Heart left ventricle (tissue), 16 donors: ENCODE data around the gene C22orf31. TPM values are rescaled to one million over a fixed set of nuclear protein-coding genes. Genes with fewer than 3 reads are reported as not detected.

ENCODE experiments used
- ATAC-seq, 4 donors: fragments of 200-7000 bp; cut with Tn5 transposase; one replicate each; pipeline ENCODE4 v1.9.1; 2020 to 2022; ENCODE audit warnings: moderate library complexity in 4 of 4, mild to moderate bottlenecking in 3 of 4, moderate number of reproducible peaks in 1 of 4
- DNase-seq, 5 donors: peaks; one replicate each; pipeline ENCODE4 v3.0.0-alpha.2; 2020
- H3K27ac ChIP-seq, 12 donors: fragments of 200-600 bp; sonication (generic) in 4 of 12; one replicate each; pipeline versions ENCODE4 v1.5.0 to v1.8.0; 2016 to 2022; ENCODE audit warnings: mild to moderate bottlenecking in 2 of 12
- H3K27me3 ChIP-seq, 9 donors: fragments of 200-600 bp; sonication (generic) in 2 of 9; one replicate each; pipeline versions ENCODE4 v1.5.1 to v1.8.0; 2016 to 2022; ENCODE audit warnings: mild to moderate bottlenecking in 3 of 9
- H3K36me3 ChIP-seq, 9 donors: fragments of 200-600 bp; sonication (generic) in 2 of 9; one replicate each; pipeline versions ENCODE4 v1.5.0 to v1.8.0; 2018 to 2022; ENCODE audit warnings: mild to moderate bottlenecking in 2 of 9
- H3K4me1 ChIP-seq, 12 donors: fragments of 200-600 bp; sonication (generic) in 4 of 12; one replicate each; pipeline versions ENCODE4 v1.5.0 to v1.8.0; 2016 to 2022; ENCODE audit warnings: mild to moderate bottlenecking in 3 of 12
- H3K4me3 ChIP-seq, 12 donors: fragments of 200-600 bp; sonication (generic) in 4 of 12; one replicate each; pipeline versions ENCODE4 v1.5.0 to v1.8.0; 2017 to 2022; ENCODE audit warnings: mild to moderate bottlenecking in 9 of 12, moderate library complexity in 4 of 12
- H3K9me3 ChIP-seq, 12 donors: fragments of 200-600 bp; sonication (generic) in 4 of 12; one replicate each; pipeline versions ENCODE4 v1.5.0 to v1.8.0; 2016 to 2022; ENCODE audit warnings: mild to moderate bottlenecking in 1 of 12
- CTCF ChIP-seq, 12 donors: fragments of 200-600 bp; sonication (generic) in 4 of 12; IDR thresholded peaks; one replicate each; pipeline versions ENCODE4 v1.5.0 to v1.8.0; 2018 to 2022; ENCODE audit warnings: antibody characterized with exemption in 12 of 12, mild to moderate bottlenecking in 5 of 12
- POLR2A ChIP-seq, 2 donors: fragments of 450-650 bp; IDR thresholded peaks; one replicate each; pipeline ENCODE4 v1.6.1; 2017; ENCODE audit warnings: antibody characterized with exemption in 2 of 2, mild to moderate bottlenecking in 2 of 2, moderate library complexity in 2 of 2
- WGBS, 4 donors: extraction: QIAGEN DNeasy Blood & Tissue Kit in 2 of 4; methylation state at CpG; one replicate each; pipeline versions ENCODE4 v1.1.5 to v1.1.7; 2013 to 2018; 5-methylcytosine and 5-hydroxymethylcytosine counted together
- intact Hi-C, 10 donors: fragments of 100-400 bp; cut with DNase I; formaldehyde crosslinking; loops; one replicate each; pipeline versions ENCODE4 v1.11.1 to v1.14.2; 2022
- polyA plus RNA-seq, 2 donors: library from polyadenylated mRNA; stranded (reverse); fragments of 200-250 nt; gene quantifications; one replicate each; pipeline ENCODE4 v1.2.3, GENCODE V29; 2013
- total RNA-seq, 9 donors: library from RNA; depleted of rRNA in 2 of 9; stranded (reverse); fragments of >200 nt in 2 of 9; fragmentation: NEBNext Ultra II Directional in 3 of 9; extraction: Animal tissue kit (Norgen Biotek cat#: 25700) in 3 of 9; gene quantifications; one replicate each; pipeline versions ENCODE4 v1.1.0 to v1.2.4, GENCODE V29; 2016 to 2023
- donor health status: ischemic (EF 13 %, LVEDD 7.1; RV severe dilation, severe dysfunction).
- donor health status: healthy with polysubstance abuse.
- donor health status: DM: no; HTN: yes; CAD: no.
- donor health status: DM: no; HTN: no; CAD: no.
- donor health status: ischemic (EF 25% LVEDD 6.9; RV normal size, moderate dysfunction).
- donor health status: ischemic (EF 25% LVEDD 5.7; RV mildly dilated, moderate dysfunction).
- donor health status: healthy.
- donor health status: DM: yes; HTN: yes; CAD: no.
- donor health status: ischemic (EF 35%, LVEDD 5.7; RV mildly dilated, moderate dysfunction).
- donor health status: nonischemic (EF 11% LVEDD 7.7; RV severe dilation, severe dysfunction).
- donor health status: DM: yes; HTN: yes; CAD: no.
- donor health status: PGD.
- donor health status: ischemic (EF 29% LVEDD 5.4; RV normal size, mild dysfunction).
- donor health status: nonischemic (EF 23%, LVEDD 6.1; RV moderate dilation, normal function).

C22orf31 gene
- total and polyA plus RNA-seq, 11 donors, result 0.40 TPM; not detected in 10

GRCh38 chr22:29012101-29012433 is 49.6 kb downstream of the C22orf31 start:
- intact Hi-C loops, result loop anchor here in 1 of 10 donors (5.0 kb wide), 1 partner anchor 1855 kb away; no protein-coding TSS in a partner anchor
- TF ChIP-seq CTCF (IDR thresholded peaks at IDR 0.05) (no peak), POLR2A (IDR thresholded peaks at IDR 0.05) (no peak)
- no peak overlapping the region for H3K27ac ChIP-seq
- WGBS, 4 donors, result 81 to 95% (median 90%) methylated on average over 4 of the region's 4 CpGs
- DNase-seq (no peak), ATAC-seq (no peak)
- H3K27me3 ChIP-seq, result no peaks in the 10 kb centered on the region
- peaks cover 0 to 42% (median 17%) of the 10 kb centered on the region in 12 donors for H3K4me1 ChIP-seq
- H3K9me3 ChIP-seq, result no peaks in the 10 kb centered on the region
- H3K4me3 ChIP-seq, result no peak overlapping the region
- no peaks in the 10 kb centered on the region for H3K36me3 ChIP-seq

- peak overlapping the region in 1 of 12 donors; percentile 9 for H3K27ac ChIP-seq
- 60 to 64% (median 63%) methylated on average over 13 to 14 of the region's 14 CpGs for WGBS, 4 donors
- intact Hi-C loops, result loop anchor here in 1 of 10 donors (5.0 kb wide), 1 partner anchor 1854 kb away; no protein-coding TSS in a partner anchor
These were observed 50.2 kb downstream of the C22orf31 start for GRCh38 chr22:29011240-29012100.

GRCh38 chr22:29009148-29009547 is 52.5 kb downstream of the C22orf31 start:
- H3K27ac ChIP-seq, result peak overlapping the region in 7 of 12 donors; percentile 13 to 71 (median 34)
- H3K27me3 ChIP-seq, result no peaks in the 10 kb centered on the region
- H3K9me3 ChIP-seq, result no peaks in the 10 kb centered on the region
- intact Hi-C loops, result no loop called here
- H3K4me3 ChIP-seq, result no peak overlapping the region
- peaks cover 0 to 56% (median 22%) of the 10 kb centered on the region in 12 donors for H3K4me1 ChIP-seq
- TF ChIP-seq CTCF (IDR thresholded peaks at IDR 0.05) (no peak), POLR2A (IDR thresholded peaks at IDR 0.05) (no peak)
- DNase-seq (no peak), ATAC-seq (peak; percentile 29 to 56 (median 44))
- H3K36me3 ChIP-seq, result no peaks in the 10 kb centered on the region
- 52 to 60% (median 54%) methylated on average over 5 of the region's 5 CpGs for WGBS, 4 donors

More at GRCh38 chr22:29011240-29012100, 50.2 kb downstream of the C22orf31 start:
- TF ChIP-seq CTCF (IDR thresholded peaks at IDR 0.05) (no peak), POLR2A (IDR thresholded peaks at IDR 0.05) (no peak)
- Histone ChIP-seq H3K36me3 (no peaks in the 10 kb centered on the region), H3K4me3 (no peak overlapping the region), H3K9me3 (no peaks in the 10 kb centered on the region), H3K4me1 (peaks cover 0 to 42% (median 17%) of the 10 kb centered on the region in 12 donors), H3K27me3 (no peaks in the 10 kb centered on the region)
- ATAC-seq, result no peak
- no peak for DNase-seq

Other genes with a start within 250 kb of the C22orf31 start
- 1 to 10 TPM; 5.3 to 9.2 (median 7.3) TPM for gene ZNRF3, start 178.3 kb downstream of the C22orf31 start, total RNA-seq
- gene ZNRF3, start 178.3 kb downstream of the C22orf31 start, polyA plus RNA-seq, result 1 to 10 TPM; 1.8 to 6.2 TPM
- gene KREMEN1, start 11.2 kb upstream of the C22orf31 start, total RNA-seq, result 10 to 100 TPM; 30.5 to 67.8 (median 46.6) TPM
- 10 to 100 TPM; 24.3 to 25.2 TPM for gene KREMEN1, start 11.2 kb upstream of the C22orf31 start, polyA plus RNA-seq
- gene EMID1, start 144.1 kb upstream of the C22orf31 start, total RNA-seq, result 1 to 10 TPM in 2 of 9 donors, under 1 TPM in 6, not detected in 1; 0.16 to 1.5 (median 0.32) TPM
- under 1 TPM in 1 of 2 donors, not detected in 1; 0.43 TPM for gene EMID1, start 144.1 kb upstream of the C22orf31 start, polyA plus RNA-seq
- gene RHBDD3, start 206.2 kb upstream of the C22orf31 start, total RNA-seq, result 10 to 100 TPM; 10.9 to 29.5 (median 12.6) TPM
- 10 to 100 TPM; 17.2 to 18.8 TPM for gene RHBDD3, start 206.2 kb upstream of the C22orf31 start, polyA plus RNA-seq
- 100 to 1,000 TPM; 103 to 202 (median 138) TPM for gene EWSR1, start 206.4 kb upstream of the C22orf31 start, total RNA-seq
- 100 to 1,000 TPM in 1 of 2 donors, 10 to 100 TPM in 1; 94.3 to 138 TPM for gene EWSR1, start 206.4 kb upstream of the C22orf31 start, polyA plus RNA-seq
- gene GAS2L1, start 244.8 kb upstream of the C22orf31 start, total RNA-seq, result 10 to 100 TPM; 12.0 to 46.6 (median 16.8) TPM
- gene GAS2L1, start 244.8 kb upstream of the C22orf31 start, polyA plus RNA-seq, result 10 to 100 TPM; 18.0 to 48.3 TPM